ENCODE data around the gene CDH18. TPM values are rescaled to one million over a fixed set of nuclear protein-coding genes. Genes with fewer than 3 reads are reported as not detected.

The CDH18 gene
- total and polyA plus RNA-seq, 2 of the 4 experiments (the other 2 are of a cell fraction): 0.24 to 1.1 TPM

- Histone ChIP-seq H3K4ac (ENCODE audit: low read depth, low read length) (no peak overlapping the region; the same call in 1 of the 2 replicates), H3K27ac (ENCODE audit: insufficient read depth, low read length) (no peak overlapping the region), H2BK20ac (ENCODE audit: low read depth, low read length) (peak overlapping the region; percentile 88; the same call in 1 of the 2 replicates), H3K4me2 (ENCODE audit: low read depth, low read length) (peak overlapping the region; percentile 36; the same call in 1 of the 2 replicates), H3K27me3 (ENCODE audit: control insufficient read depth, insufficient read depth, low read length) (no peaks in the 10 kb centered on the region), H3K23ac (ENCODE audit: low read depth, low read length) (no peak overlapping the region), H3K56ac (ENCODE audit: extremely low read depth, insufficient read depth, low read length) (no peak overlapping the region), H3K4me1 (ENCODE audit: control insufficient read depth, insufficient read depth, low read length) (peaks cover 6% of the 10 kb centered on the region), H4K5ac (ENCODE audit: low read depth, low read length) (no peak overlapping the region; the same call in 1 of the 2 replicates), H3K79me1 (ENCODE audit: low read depth in 1 of 2, low read length in 2 of 2) (no peaks in the 10 kb centered on the region), H4K8ac (ENCODE audit: low read depth in 2 of 2, low read length in 2 of 2) (peak overlapping the region in 1 of 2 experiments; percentile 54; a peak in 2 of 4 replicates), H3K18ac (ENCODE audit: low read depth, low read length) (no peak overlapping the region; the same call in 1 of the 2 replicates), H2AK9ac (replicated peaks; ENCODE audit: low read depth, low read length, poor library complexity) (no peak overlapping the region), H3K36me3 (ENCODE audit: control insufficient read depth, insufficient read depth, low read length) (no peaks in the 10 kb centered on the region), H4K91ac (ENCODE audit: insufficient read depth, low read depth, low read length) (peak overlapping the region; percentile 23; the same call in 1 of the 2 replicates), H3K4me3 (ENCODE audit: insufficient read depth, low read depth, low read length) (no peak overlapping the region), H3K9me1 (ENCODE audit: insufficient read depth, low read length) (peaks cover 5% of the 10 kb centered on the region; the same call in 1 of the 2 replicates), H4K20me1 (ENCODE audit: insufficient read depth, low read length) (no peaks in the 10 kb centered on the region), H2AK5ac (ENCODE audit: low read depth, low read length) (no peak overlapping the region), H2AFZ (replicated peaks; ENCODE audit: low read length, poor library complexity) (no peak overlapping the region), H3K14ac (replicated peaks; ENCODE audit: low read depth, low read length) (no peak overlapping the region), H2BK5ac (ENCODE audit: low read depth, low read length, poor library complexity, severe bottlenecking) (peak overlapping the region; percentile 69), H2BK15ac (ENCODE audit: low read depth, low read length) (no peak overlapping the region), H2BK120ac (ENCODE audit: low read depth, low read length) (peak overlapping the region; percentile 59; the same call in 1 of the 2 replicates), H3K9ac (ENCODE audit: low read depth, low read length) (no peak overlapping the region), H3K9me3 (ENCODE audit: control insufficient read depth, insufficient read depth, low read length) (no peaks in the 10 kb centered on the region)
- intact Hi-C loops (cut with micrococcal nuclease) (loop anchor here (5.0 kb wide), 1 partner anchor 37 kb away; no protein-coding TSS in a partner anchor), dilution Hi-C loops (cut with HindIII; ENCODE audit: low sequenced_read_pairs, unreplicated experiment) (no loop called here), in situ Hi-C loops (cut with MboI; ENCODE audit: low sequenced_read_pairs) (no loop called here)
- no CpG with 5 or more reads among the region's 4 CpGs for WGBS, 2 experiments (ENCODE audit: extremely low coverage in 2 of 2, insufficient read length in 1 of 2)
- DNase-seq (peak; percentile 51), ATAC-seq (ENCODE audit: low read depth) (no peak)
- CTCF ChIA-PET: no interaction called here
- no peak for TF ChIP-seq RCOR1 (IDR thresholded peaks at IDR 0.05; ENCODE audit: insufficient replicate concordance, low read length)
- TF ChIP-seq RFX5 (IDR thresholded peaks at IDR 0.05; ENCODE audit: low read depth, low read length): no peak
- no peak for TF ChIP-seq MAFK (IDR thresholded peaks at IDR 0.05; ENCODE audit: low read depth, low read length)
- TF ChIP-seq NFE2L2 (IDR thresholded peaks at IDR 0.05; ENCODE audit: low read depth, low read length): no peak
- TF ChIP-seq CHD1 (IDR thresholded peaks at IDR 0.05; ENCODE audit: low read depth, low read length): no peak
- no peak for TF ChIP-seq CTCF (conservative IDR thresholded peaks at IDR 0.05; ENCODE audit: low read depth, low read length)
- TF ChIP-seq ELK1 (IDR thresholded peaks at IDR 0.05; ENCODE audit: borderline replicate concordance, low read depth, low read length): no peak
- TF ChIP-seq RAD21 (IDR thresholded peaks at IDR 0.05; ENCODE audit: low read length): no peak
- no peak for TF ChIP-seq USF2 (IDR thresholded peaks at IDR 0.05; ENCODE audit: low read depth, low read length)
- TF ChIP-seq FOS (IDR thresholded peaks at IDR 0.05; ENCODE audit: low read depth, low read length): no peak
- TF ChIP-seq BHLHE40 (IDR thresholded peaks at IDR 0.05; ENCODE audit: low read depth, low read length): no peak
- TF ChIP-seq SMC3 (IDR thresholded peaks at IDR 0.05; ENCODE audit: low read depth, low read length): no peak
- TF ChIP-seq CEBPB (IDR thresholded peaks at IDR 0.05; ENCODE audit: low read depth, low read length): no peak
- no peak for TF ChIP-seq MAZ (IDR thresholded peaks at IDR 0.05; ENCODE audit: borderline replicate concordance, low read depth, low read length)
- no peak for TF ChIP-seq MXI1 (IDR thresholded peaks at IDR 0.05; ENCODE audit: borderline replicate concordance, low read depth, low read length)
- no peak for TF ChIP-seq POLR2A (IDR thresholded peaks at IDR 0.05; ENCODE audit: low read depth, low read length)
- POLR2A ChIA-PET (ENCODE audit: unreplicated experiment): no interaction called here
- BruUV-seq (replicated peaks): no TSS peak
These were observed 133.0 kb downstream of the CDH18 start for GRCh38 chr5:19855031-19855430.
